ENCODE data around the gene MUSTN1.

MUSTN1 gene

DNA sequence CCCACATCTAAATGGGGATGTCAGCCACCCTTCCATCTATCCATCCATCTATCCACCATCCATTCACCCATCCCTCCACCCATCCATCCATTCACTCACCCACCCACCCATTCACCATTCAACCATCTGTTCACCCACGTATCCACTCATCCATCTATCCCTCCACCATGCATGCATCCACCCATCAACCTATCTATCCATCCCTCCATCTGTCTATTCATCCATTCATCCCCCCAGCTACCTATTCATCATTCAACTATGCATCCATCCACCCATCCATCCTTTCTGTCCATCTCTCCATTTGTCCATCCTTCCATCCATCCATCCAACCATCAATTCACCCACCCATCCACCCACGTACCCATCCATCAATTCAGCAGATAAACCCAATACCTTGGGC is 25.7 kb downstream of the MUSTN1 start:
- DNase-seq = no peak

DNA sequence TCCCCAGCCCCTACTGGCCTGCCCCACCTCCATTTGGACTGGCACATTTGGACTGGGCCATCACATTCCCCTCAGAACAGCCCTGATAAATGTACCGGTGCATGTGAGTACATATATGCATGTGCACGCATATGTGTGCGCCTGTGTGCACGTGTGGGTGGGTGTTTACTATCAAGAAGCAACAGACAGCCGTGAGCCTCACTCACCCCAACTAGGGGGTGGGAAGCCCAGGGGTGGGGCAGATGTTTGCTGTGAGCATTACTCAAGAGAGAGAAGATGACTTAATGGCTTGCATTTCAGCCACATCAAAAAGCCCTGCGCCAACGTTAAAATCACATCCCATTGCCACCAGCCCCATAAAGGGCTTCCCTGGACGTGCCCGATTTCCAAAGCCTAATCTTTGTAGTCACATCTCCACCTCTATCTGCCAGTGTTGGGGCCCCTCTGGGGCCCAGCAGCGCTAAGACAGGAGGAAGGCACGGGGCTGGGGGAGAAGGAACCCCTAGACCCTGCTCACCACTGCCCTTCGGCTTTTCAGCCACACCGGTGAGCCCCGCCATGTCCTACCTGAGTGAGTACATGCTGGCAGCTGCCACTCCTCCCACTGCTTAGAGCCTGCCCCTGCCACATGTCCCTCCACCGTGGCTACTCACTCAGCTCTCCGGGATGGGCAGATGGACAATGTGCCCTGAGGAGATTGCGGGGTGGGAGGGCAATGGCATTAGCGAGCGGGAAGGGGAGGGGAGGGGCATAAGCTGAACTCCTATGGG is 29.4 kb downstream of the MUSTN1 start:
- no peak for DNase-seq

DNA sequence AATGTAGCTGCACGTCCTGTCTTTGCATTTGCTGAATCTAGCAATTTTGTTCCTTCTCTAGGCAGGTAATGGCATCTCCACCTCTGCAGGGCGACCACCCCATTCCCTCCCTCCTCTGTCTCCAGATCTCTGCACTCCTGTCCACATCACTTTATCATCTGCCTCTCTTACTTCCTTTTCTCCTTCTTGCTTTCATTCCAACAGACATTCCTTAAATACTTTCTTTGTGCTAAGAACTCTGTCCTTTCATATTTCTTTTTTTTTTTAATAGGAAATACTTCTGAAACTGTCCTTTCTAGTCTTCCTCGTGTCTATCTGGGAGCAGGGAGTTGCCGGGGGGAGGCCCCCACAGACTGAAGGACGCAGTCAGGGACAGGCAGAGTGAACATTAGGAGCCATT is 33.0 kb downstream of the MUSTN1 start:
- DNase-seq = no peak

DNA sequence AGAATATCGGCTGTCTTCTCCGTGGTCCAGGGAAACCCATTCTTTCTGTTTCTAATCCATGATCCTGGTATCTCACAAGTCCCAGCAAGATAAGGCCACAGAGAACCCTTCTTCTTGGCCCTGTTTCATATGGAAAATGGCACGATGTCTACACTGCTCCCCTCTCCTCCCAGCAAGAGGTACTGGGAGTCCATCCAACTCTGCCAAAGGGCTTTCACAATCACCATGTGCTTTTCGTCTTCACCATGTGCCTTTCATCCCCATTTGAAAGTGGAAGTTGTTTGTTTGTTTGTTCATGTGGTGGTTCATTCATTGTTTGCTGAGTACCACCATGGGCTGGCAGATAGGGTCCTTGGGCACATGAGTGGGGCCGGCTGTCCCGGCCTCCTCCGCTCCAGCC is 34.7 kb downstream of the MUSTN1 start:
- no peak for DNase-seq

DNA sequence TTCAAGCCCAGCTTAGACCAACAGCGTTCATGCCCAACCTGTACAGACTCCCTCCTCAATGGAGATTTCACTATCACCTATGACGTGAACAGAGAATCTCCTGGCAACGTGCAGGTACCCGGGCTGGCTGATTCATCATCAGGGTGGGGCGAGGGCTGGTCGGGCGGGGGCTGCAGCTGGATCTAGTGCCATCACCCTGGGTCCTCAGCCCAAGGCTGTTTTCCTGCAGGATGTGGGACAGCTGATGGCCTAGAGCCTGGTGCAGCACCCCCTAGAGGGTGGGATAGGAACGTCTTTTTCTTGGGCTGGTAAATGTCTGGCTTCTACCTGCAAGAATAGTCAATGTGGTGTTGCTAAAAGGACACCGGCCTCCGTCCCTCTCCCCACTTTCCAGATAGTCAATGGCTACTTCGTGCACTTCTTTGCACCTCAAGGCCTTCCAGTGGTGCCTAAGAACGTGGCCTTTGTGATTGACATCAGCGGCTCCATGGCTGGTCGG is 35.8 kb downstream of the MUSTN1 start:
- DNase-seq = no peak

DNA sequence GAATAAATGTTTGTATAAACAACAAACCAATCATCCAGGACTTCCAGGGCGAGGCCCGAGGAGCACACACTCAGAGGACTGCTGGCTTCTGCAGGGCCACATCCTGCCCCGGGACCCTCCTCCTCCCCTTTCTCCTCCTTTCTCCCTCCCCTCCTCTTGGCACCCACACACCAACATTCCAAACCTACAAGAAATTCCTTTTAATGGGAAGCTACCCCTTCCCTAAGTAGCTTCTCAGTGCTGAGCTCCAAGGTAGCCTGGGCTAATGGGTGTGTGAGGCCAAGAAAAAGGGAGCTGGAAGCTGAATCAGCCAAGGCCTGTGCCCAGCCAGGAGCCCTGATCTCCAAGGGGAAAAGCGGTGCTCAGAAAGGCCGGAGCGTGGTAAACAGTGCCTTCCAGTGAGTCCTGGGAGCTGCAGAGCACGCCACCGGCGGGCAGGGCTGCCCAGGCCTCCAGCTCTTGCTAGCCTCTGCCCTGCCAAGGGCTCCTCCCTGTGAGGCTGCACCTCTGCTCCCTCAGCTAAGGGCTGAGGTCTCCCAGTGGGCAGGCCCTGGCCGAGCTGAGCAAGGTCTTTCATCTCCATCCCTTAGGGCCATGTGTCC is 36.3 kb downstream of the MUSTN1 start:
- DNase-seq = no peak

GRCh38 chr3:52796411-52796810 is 38.4 kb downstream of the MUSTN1 start:
- no peak for DNase-seq

DNA sequence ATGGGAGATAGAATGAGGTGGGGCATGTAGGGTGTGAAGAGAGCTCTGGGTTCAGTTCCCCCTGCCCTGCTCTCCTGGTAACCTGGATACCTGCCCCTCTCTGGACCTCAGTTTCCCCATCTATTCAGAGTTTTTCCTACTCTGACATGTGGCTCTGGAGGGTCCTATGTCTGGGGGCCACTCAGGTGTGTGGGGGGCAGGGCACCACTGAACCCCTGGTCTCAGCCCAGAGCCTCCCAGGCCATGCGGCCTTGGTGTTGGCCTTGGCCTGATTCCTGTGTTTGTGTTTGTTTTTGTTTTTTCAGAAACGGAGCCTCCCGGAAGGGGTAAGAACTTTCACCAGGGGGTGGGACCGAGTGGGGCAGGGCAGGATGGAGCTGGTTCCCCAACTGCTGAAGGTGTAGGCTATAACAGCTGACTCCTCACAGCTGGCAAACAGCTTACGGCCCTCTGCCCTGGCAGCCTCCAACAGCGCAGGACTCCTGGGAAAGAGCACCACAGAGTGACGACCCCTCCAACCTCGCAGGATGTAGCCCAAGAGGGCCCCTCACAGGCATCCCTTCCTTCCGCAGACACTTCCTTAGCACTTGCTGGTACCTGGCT is 39.4 kb downstream of the MUSTN1 start:
- no peak for DNase-seq

DNA sequence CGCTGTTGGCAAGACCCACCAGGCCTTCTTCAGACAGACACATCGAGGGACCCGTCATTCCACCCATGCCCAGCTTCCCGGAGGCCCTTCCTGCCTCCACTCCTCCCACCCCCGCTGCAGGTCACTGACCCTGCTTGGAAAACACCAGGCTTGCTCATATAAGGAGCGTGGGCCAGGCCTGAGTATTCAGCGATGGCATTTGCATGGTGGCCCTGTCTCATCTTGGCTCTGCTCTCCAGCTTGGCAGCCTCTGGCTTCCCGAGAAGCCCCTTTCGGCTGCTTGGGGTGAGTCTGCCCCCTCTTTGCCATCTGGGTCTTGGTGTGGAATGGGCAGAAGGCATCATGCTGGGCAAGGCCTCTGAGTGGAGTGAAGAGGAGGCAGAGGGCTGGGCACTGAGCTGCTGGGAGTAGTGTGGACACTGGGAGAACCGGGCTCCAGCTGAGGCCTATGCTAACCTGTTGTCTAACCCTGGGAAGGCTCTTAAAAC is 40.2 kb downstream of the MUSTN1 start, which contains the start of gene ITIH3:
ITIH3 (plus strand) TSS at position 185 of the 488 bp plus-strand sequence; CDS start at position 193, 8 bp downstream.
- no peak for DNase-seq

DNA sequence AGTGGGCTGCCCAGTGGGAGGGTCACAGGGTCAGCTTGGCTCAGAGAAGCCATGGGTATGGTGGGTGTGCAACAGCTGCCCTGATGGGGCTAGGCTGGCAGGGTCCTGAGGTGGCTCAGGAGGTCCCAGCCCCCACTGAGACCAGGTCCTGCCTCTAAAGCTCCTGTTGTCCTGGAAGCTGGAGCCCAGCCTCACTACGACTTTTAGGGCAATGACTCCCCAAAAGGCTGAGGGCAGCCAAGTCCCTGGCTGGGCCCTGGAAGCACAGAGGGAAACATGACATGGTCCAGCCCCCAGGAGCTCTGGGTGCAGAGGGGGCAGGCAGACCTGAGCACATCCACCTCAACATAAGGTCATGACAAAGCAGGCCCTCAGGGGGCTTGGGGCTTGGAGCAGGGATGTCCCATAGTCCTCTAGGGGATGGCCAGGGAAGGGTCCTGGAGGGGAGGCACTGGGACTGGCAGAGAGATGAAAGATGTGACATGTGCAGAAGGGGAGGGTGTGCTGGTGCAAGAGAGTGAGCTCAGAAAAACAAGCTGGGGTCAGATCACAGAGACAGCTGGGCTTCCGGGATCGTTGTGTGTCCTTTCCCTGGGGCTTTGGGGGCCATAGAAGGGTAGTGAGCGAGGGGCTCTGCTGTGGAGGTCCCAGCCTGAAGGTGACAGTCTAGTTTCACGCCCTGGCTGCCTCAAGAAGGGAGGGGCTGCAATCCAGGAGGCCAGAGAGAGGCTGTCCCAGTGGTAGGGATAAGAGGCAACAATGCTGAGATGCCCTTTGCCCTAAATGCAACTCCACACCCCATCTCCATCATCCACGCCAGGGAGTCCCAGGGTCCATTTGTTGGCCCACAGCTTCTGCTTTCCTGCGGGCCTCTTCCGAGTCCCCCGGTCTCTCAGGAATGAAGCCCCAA is 40.9 kb downstream of the MUSTN1 start:
- no peak for DNase-seq

DNA sequence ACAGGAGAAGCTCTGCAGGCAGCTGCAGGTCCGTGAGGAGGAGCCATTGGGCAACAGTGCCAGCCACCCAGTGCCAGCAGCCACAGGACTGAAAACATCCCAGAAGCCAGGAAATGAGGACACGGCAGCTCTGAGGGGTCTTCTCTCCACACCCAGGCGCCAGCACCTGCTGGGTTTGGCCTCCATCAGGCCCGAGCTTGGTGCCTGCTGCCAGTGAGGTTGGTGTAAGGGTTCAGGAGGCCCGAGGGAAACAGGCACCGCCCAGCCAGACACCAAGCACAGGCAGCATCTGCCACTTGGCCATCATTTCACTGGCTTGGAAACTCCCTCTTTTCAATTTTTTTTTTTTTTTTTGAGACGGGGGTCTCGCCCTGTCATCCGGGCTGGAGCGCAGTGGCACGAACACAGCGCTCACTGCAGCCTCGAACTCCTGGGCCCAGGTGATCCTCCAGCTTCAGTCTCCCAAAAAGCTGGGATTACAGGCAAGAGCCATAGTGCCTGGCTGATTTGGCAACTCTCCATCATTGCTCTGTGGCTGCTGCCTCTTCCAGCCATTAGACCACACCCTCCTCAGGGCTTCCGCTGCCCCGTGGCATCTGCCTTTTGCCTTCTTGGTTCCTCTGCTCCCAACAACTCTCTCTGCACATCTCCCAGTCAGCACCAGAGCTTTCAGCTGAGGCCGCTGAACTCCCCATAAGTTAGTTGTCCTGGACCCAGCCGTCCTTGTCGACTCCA is 41.7 kb downstream of the MUSTN1 start:
- DNase-seq = no peak

DNA sequence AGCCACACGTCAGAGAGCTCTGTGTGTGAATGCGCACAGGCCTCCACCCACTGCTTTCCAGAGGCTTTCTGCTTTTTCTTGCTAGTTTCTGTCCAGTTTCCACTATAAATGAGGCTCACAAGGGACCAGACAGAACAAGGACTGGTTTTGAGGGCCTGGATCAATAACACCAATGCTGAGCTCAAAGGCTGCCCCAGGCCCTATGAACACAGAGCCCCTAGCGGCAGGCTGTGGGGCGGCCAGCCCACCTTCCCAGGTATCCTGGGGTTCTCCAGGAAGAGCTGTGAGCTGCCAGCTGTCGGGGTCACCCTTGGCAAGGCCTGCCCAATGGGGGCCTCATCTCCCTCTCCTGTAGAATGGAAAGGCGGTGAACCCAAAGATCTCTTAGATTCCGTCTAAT is 42.4 kb downstream of the MUSTN1 start:
- DNase-seq = no peak

GRCh38 chr3:52791928-52792327 is 42.9 kb downstream of the MUSTN1 start:
- DNase-seq = no peak

GRCh38 chr3:52791366-52791765 is 43.5 kb downstream of the MUSTN1 start:
- no peak for DNase-seq

DNA sequence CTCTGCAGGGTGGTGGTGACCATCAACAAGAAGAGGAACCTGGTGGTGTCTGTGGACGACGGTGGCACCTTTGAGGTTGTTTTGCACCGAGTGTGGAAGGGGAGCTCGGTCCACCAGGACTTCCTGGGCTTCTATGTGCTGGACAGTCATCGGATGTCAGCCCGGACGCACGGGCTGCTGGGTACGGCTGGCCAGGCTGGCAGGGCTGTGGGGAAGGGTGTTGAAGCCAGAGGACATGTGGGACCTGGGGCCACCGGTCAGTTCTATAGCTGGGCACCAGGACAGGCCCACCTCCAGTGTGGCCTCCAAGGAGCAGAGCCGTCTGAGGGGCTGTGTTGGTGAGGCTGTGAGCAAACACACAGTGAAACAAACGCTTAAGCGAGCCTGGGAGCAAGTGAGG is 44.1 kb downstream of the MUSTN1 start:
- no peak for DNase-seq

GRCh38 chr3:52790337-52790736 is 44.5 kb downstream of the MUSTN1 start:
- no peak for DNase-seq

DNA sequence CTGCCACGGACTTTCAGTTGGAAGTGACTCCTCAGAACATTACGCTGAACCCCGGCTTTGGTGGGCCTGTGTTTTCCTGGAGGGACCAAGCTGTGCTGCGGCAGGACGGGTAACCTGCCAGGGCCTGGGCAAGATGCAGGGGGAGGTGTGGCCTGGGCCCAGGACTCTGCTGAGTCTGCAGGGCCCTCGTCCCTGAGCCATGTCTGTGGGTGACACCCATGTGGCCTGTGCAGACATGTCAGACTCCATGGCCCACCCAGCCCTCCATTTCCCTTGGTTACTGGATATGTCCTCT is 45.1 kb downstream of the MUSTN1 start:
- no peak for DNase-seq

GRCh38 chr3:52788890-52789745 is 45.7 kb downstream of the MUSTN1 start:
- DNase-seq = no peak

- DNase-seq = no peak
These were observed 46.9 kb downstream of the MUSTN1 start for GRCh38 chr3:52787672-52788625.
